ENCODE results near the gene ELMOD3. TPM values are rescaled to one million over a fixed set of nuclear protein-coding genes. Genes with fewer than 3 reads are reported as not detected.
"Not testable (repeated sequence)": the region's sequence is repeated elsewhere in the genome, so short reads cannot be mapped to it uniquely, and the experiment has no call there.

ELMOD3 gene
- 29.6 TPM for total RNA-seq

- DNase-seq (ENCODE audit: low spot score) (peak; percentile 97), ATAC-seq (peak; percentile 99)
- intact Hi-C loops (cut with DNase I) = no loop called here
Observed at GRCh38 chr2:85354286-85355072, at the start of gene ELMOD3, which contains the start of gene RETSAT. Gene ELMOD3, plus strand, starts transcription at chr2:85354769. Its CDS starts 2,430 bp downstream, at chr2:85357199. Gene RETSAT, minus strand, starts transcription at chr2:85354528. Its CDS starts 21 bp downstream, at chr2:85354507.

- ATAC-seq (no peak), DNase-seq (ENCODE audit: low spot score) (no peak)
- intact Hi-C loops (cut with DNase I) = loop anchor here (10.0 kb wide), 1 partner anchor 243 kb away; no protein-coding TSS in a partner anchor
Observed at GRCh38 chr2:85307527-85307897, 47.1 kb upstream of the ELMOD3 start.

GRCh38 chr2:85308201-85308600 is 46.4 kb upstream of the ELMOD3 start:
- intact Hi-C loops (cut with DNase I) = loop anchor here (10.0 kb wide), 1 partner anchor 243 kb away; no protein-coding TSS in a partner anchor
- no peak for ATAC-seq
- DNase-seq (ENCODE audit: low spot score) = no peak

- intact Hi-C loops (cut with DNase I) = loop anchor here (10.0 kb wide), 1 partner anchor 244 kb away; no protein-coding TSS in a partner anchor
- DNase-seq (ENCODE audit: low spot score) = peak; percentile 72
- peak; percentile 58 for ATAC-seq
Observed at GRCh38 chr2:85308896-85309555, 45.5 kb upstream of the ELMOD3 start.

GRCh38 chr2:85309699-85310321 is 44.8 kb upstream of the ELMOD3 start:
- no peak for ATAC-seq
- intact Hi-C loops (cut with DNase I) = loop anchor here (10.0 kb wide), 1 partner anchor 245 kb away; no protein-coding TSS in a partner anchor
- DNase-seq (ENCODE audit: low spot score) = no peak

GRCh38 chr2:85310330-85310729 is 44.2 kb upstream of the ELMOD3 start:
- DNase-seq (ENCODE audit: low spot score) (no peak), ATAC-seq (no peak)
- intact Hi-C loops (cut with DNase I) = no loop called here

GRCh38 chr2:85312404-85312803 is 42.2 kb upstream of the ELMOD3 start:
- ATAC-seq = no peak
- intact Hi-C loops (cut with DNase I) = no loop called here
- no peak for DNase-seq (ENCODE audit: low spot score)

GRCh38 chr2:85314884-85315242 is 39.7 kb upstream of the ELMOD3 start:
- intact Hi-C loops (cut with DNase I) = no loop called here
- ATAC-seq = no peak
- DNase-seq (ENCODE audit: low spot score) = no peak

- DNase-seq (ENCODE audit: low spot score); ATAC-seq; intact Hi-C loops (cut with DNase I): not testable (repeated sequence)
Observed at GRCh38 chr2:85315921-85316320, 38.6 kb upstream of the ELMOD3 start.

- peak; percentile 39 for ATAC-seq
- no peak for DNase-seq (ENCODE audit: low spot score)
- intact Hi-C loops (cut with DNase I) = no loop called here
Observed at GRCh38 chr2:85318222-85319074, 36.1 kb upstream of the ELMOD3 start.

GRCh38 chr2:85319796-85320195 is 34.8 kb upstream of the ELMOD3 start:
- ATAC-seq (no peak), DNase-seq (ENCODE audit: low spot score) (no peak)
- intact Hi-C loops (cut with DNase I) = no loop called here

- DNase-seq (ENCODE audit: low spot score) (no peak), ATAC-seq (no peak)
- intact Hi-C loops (cut with DNase I) = no loop called here
Observed at GRCh38 chr2:85323351-85323987, 31.1 kb upstream of the ELMOD3 start.

- intact Hi-C loops (cut with DNase I); ATAC-seq: not testable (repeated sequence)
Observed at GRCh38 chr2:85323988-85324367, 30.6 kb upstream of the ELMOD3 start.

GRCh38 chr2:85324639-85325465 is 29.7 kb upstream of the ELMOD3 start:
- intact Hi-C loops (cut with DNase I) = no loop called here
- no peak for DNase-seq (ENCODE audit: low spot score)

More at GRCh38 chr2:85323988-85324367, 30.6 kb upstream of the ELMOD3 start:
- not testable (repeated sequence) for DNase-seq (ENCODE audit: low spot score)

GRCh38 chr2:85325466-85325811 is 29.1 kb upstream of the ELMOD3 start:
- intact Hi-C loops (cut with DNase I) = no loop called here
- DNase-seq (ENCODE audit: low spot score) = no peak
- no peak for ATAC-seq

More at GRCh38 chr2:85324639-85325465, 29.7 kb upstream of the ELMOD3 start:
- no peak for ATAC-seq

GRCh38 chr2:85326406-85327159 is 28.0 kb upstream of the ELMOD3 start:
- ATAC-seq (no peak), DNase-seq (ENCODE audit: low spot score) (no peak)
- intact Hi-C loops (cut with DNase I) = no loop called here

Measured in sciatic nerve (tissue), 2 donors.